Cardiac fibroblast (primary cell): ENCODE measurements around the gene LRBA.
A peak's percentile ranks its signal among the peaks of the same experiment; 100 is the strongest.
"Not testable (repeated sequence)": the region's sequence is repeated elsewhere in the genome, so short reads cannot be mapped to it uniquely, and the experiment has no call there.

Experiments used
- DNase-seq, 2 donors: peaks; one replicate each; pipeline versions ENCODE4 v3.0.0 to v3.0.0-alpha.2; 2010; ENCODE audit warnings: low read depth in 2 of 2
- H3K4me3 ChIP-seq, 2 donors: replicated peaks in 1 of 2; 1 replicate in 1 of 2; 2 replicates in 1 of 2; pipeline ENCODE4 v1.5.1; 2011; ENCODE audit warnings: low read depth in 2 of 2, low read length in 2 of 2, mild to moderate bottlenecking in 2 of 2, moderate library complexity in 1 of 2
- CTCF ChIP-seq: IDR thresholded peaks from one replicate; pipeline ENCODE4 v1.5.1; 2011; ENCODE audit warnings: low read depth, mild to moderate bottlenecking, low read length, inconsistent platforms

Gene LRBA

DNA sequence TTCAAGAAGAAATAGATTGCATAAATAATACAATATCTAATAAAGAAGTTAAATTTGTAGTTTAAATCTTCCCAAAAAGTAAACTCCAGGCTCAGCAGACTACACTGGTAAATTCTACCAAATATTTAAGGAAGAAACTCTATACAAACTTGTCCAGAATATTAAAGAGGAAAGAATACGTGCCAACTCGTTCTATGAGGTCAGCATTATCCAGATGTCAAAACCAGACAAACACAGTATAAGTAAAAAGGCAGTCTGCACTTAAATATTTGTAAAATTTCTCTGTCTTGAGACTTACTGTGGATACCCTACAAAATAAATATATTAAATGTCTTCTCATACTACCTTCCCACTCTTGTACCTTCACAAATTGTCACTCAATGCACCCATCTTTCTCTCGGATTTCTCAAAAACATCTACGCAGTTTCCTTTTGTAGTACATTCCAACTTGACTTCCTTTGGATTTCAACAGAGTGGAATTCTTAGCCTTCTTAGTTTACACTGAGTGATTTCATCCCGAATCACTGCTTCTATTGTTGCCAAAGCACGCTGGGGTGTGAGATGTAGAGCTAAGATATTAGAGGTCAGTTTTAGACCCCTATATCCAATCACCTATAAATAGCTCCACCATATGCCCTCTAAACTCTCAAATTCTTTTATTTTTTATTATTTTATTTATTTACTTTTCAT, 504.8 kb downstream of the LRBA start:
- TF ChIP-seq CTCF = no peak
- peak; percentile 84 to 94 for DNase-seq
- H3K4me3 ChIP-seq = peak overlapping the region in 1 of 2 donors; percentile 24

GRCh38 chr4:150507656-150508055, 507.4 kb downstream of the LRBA start:
- not testable (repeated sequence) for DNase-seq, H3K4me3 ChIP-seq

GRCh38 chr4:150501983-150502382, 513.1 kb downstream of the LRBA start:
- no peak for TF ChIP-seq CTCF
- H3K4me3 ChIP-seq = no peak overlapping the region
- peak in 1 of 2 donors; percentile 68 for DNase-seq

DNA sequence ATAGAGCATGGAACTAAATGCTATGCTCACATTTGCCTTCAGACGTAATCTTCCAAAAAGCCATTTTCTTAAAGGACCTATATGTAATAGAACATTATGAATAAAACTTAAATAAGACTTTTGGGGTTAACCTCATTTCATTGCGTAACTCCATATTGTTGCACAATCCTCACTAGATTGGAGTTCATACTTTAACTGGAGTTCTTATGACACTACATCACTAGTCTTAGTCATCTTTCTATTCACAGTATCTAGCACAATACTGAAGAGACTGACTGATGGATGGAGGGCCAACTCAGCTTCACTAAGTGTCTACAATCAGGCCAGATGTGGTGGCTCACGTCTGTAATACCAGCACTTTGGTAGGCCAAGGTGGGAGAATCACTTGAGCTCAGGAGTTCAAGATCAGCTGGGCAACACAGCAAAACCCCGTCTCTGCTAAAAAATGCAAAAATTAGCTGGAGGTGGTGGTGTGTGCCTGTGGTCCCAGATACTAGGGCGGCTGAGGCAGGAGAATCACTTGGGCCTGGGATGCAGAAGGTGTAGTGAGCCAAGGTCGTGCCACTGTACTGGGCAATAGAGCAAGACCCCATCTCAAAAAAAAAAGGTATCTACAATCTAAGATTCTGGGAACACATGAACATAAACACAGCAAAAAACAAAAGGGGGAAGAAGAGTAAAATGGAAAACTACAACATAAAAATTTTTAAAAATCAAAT, 513.9 kb downstream of the LRBA start:
- no peak overlapping the region for H3K4me3 ChIP-seq
- DNase-seq = peak; percentile 78 to 96

GRCh38 chr4:150497612-150498011, 517.5 kb downstream of the LRBA start:
- H3K4me3 ChIP-seq = no peak overlapping the region
- no peak for DNase-seq
- no peak for TF ChIP-seq CTCF

More for the DNA sequence above, 513.9 kb downstream of the LRBA start:
- no peak for TF ChIP-seq CTCF

GRCh38 chr4:150495550-150495949, 519.5 kb downstream of the LRBA start:
- no peak overlapping the region for H3K4me3 ChIP-seq
- no peak for TF ChIP-seq CTCF
- no peak for DNase-seq

GRCh38 chr4:150493851-150494250, 521.2 kb downstream of the LRBA start:
- DNase-seq = peak; percentile 58 to 73
- no peak overlapping the region for H3K4me3 ChIP-seq
- TF ChIP-seq CTCF = no peak
